HepG2 (cell line): Measurements from ENCODE around the gene KDM3B. TPM values are rescaled to one million over a fixed set of nuclear protein-coding genes. Genes with fewer than 3 reads are reported as not detected.

Experiments used
- EED ChIP-seq: sonication (generic); formaldehyde crosslinking; IDR thresholded peaks from 2 replicates; pipeline ENCODE4 v1.5.0; 2020; ENCODE audit warnings: mild to moderate bottlenecking, missing genetic modification reagents
- EP300 ChIP-seq, 3 experiments: sonication (generic) in 1 of 3; formaldehyde crosslinking in 1 of 3; IDR thresholded peaks; 2 replicates each; pipeline versions ENCODE4 v1.5.1 to v1.6.1; 2011 to 2020; ENCODE audit warnings: low read depth in 2 of 3, low read length in 2 of 3, borderline replicate concordance in 1 of 3, improper control_type of control experiment in 1 of 3, mild to moderate bottlenecking in 1 of 3, missing genetic modification reagents in 1 of 3, moderate library complexity in 1 of 3
- FOXO1 ChIP-seq: sonication (generic); formaldehyde crosslinking; IDR thresholded peaks from 2 replicates; pipeline ENCODE4 v1.4.0; 2020; ENCODE audit warnings: missing genetic modification reagents
- MTF2 ChIP-seq: sonication (generic); formaldehyde crosslinking; IDR thresholded peaks from 2 replicates; pipeline ENCODE4 v1.5.0; 2020; ENCODE audit warnings: missing genetic modification reagents, borderline replicate concordance
- NR2C2 ChIP-seq: sonication (generic); formaldehyde crosslinking; IDR thresholded peaks from 2 replicates; pipeline ENCODE4 v1.4.0; 2020; ENCODE audit warnings: missing genetic modification reagents, mild to moderate bottlenecking, moderate library complexity, borderline replicate concordance
- NR2F1 ChIP-seq, 2 experiments: fragments of 450-650 bp in 1 of 2; formaldehyde crosslinking in 1 of 2; IDR thresholded peaks; 2 replicates each; pipeline versions ENCODE4 v1.5.0 to v1.6.1; 2016 to 2020; ENCODE audit warnings: mild to moderate bottlenecking in 1 of 2, missing compliant biosample characterization in 1 of 2, missing genetic modification reagents in 1 of 2, moderate library complexity in 1 of 2
- SETDB1 ChIP-seq: sonication (generic); formaldehyde crosslinking; IDR thresholded peaks from 2 replicates; pipeline ENCODE4 v1.5.1; 2020; ENCODE audit warnings: missing genetic modification reagents, mild to moderate bottlenecking, borderline replicate concordance
- TAF1 ChIP-seq: sonication (generic); formaldehyde crosslinking; IDR thresholded peaks from 2 replicates; pipeline ENCODE4 v1.4.0; 2020; ENCODE audit warnings: missing genetic modification reagents
- ZNF274 ChIP-seq: sonication (generic); formaldehyde crosslinking; IDR thresholded peaks from 2 replicates; pipeline ENCODE4 v1.5.1; 2020; ENCODE audit warnings: mild to moderate bottlenecking, missing genetic modification reagents
- ZNF468 ChIP-seq: sonication (generic); formaldehyde crosslinking; IDR thresholded peaks from 2 replicates; pipeline ENCODE4 v1.8.0; 2022; ENCODE audit warnings: mild to moderate bottlenecking, moderate library complexity, missing genetic modification reagents
- ZNF678 ChIP-seq: sonication (generic); formaldehyde crosslinking; IDR thresholded peaks from 2 replicates; pipeline ENCODE4 v1.4.0; 2020; ENCODE audit warnings: mild to moderate bottlenecking, missing genetic modification reagents
- ZNF782 ChIP-seq: sonication (generic); formaldehyde crosslinking; IDR thresholded peaks from 2 replicates; pipeline ENCODE4 v1.4.0; 2020; ENCODE audit warnings: missing genetic modification reagents, mild to moderate bottlenecking, borderline replicate concordance
- polyA plus RNA-seq, 8 experiments: library from polyadenylated mRNA; depleted of rRNA in 3 of 8; stranded (reverse) in 7 of 8; unstranded in 1 of 8; fragments of >200 nt; fragmentation: Illumina TruSeq in 4 of 8; extraction: Trizol in 4 of 8; gene quantifications; 2 replicates each; pipeline versions ENCODE4 v1.2.1 to v1.2.3, GENCODE V29; 2011 to 2016; ENCODE audit warnings: low read depth in 4 of 8, missing spikeins in 1 of 8, mixed read lengths in 1 of 8; ENCODE audit not compliant: insufficient read depth in 1 of 8
- total RNA-seq, 5 experiments: library from RNA; depleted of rRNA; stranded (reverse); fragments of >200 nt; fragmentation: Illumina TruSeq; extraction: Trizol; gene quantifications; 2 replicates each; pipeline ENCODE4 v1.2.3, GENCODE V29; 2016; ENCODE audit warnings: low read depth in 1 of 5
- TF ChIP-seq, protein P1 (sequence below): IDR thresholded peaks from 2 replicates; pipeline ENCODE4 v1.6.1; 2016; ENCODE audit warnings: missing compliant biosample characterization, missing genetic modification reagents, borderline replicate concordance
- TF ChIP-seq, protein P2 (sequence below): IDR thresholded peaks from 2 replicates; pipeline ENCODE4 v1.6.1; 2018; ENCODE audit warnings: missing genetic modification reagents
- TF ChIP-seq, protein P3 (sequence below): sonication (generic); formaldehyde crosslinking; IDR thresholded peaks from 2 replicates; pipeline ENCODE4 v1.4.0; 2020; ENCODE audit warnings: missing genetic modification reagents
- TF ChIP-seq, protein P4 (sequence below): sonication (generic); formaldehyde crosslinking; IDR thresholded peaks from 2 replicates; pipeline ENCODE4 v1.9.0; 2021; ENCODE audit warnings: missing genetic modification reagents, mild to moderate bottlenecking, borderline replicate concordance
- TF ChIP-seq, protein P5 (sequence below): sonication (generic); formaldehyde crosslinking; IDR thresholded peaks from 2 replicates; pipeline ENCODE4 v1.8.1; 2023; ENCODE audit warnings: mild to moderate bottlenecking, moderate library complexity, missing genetic modification reagents

Gene KDM3B
- total and polyA plus RNA-seq, 2 of the 13 experiments (the other 11 are each of a cell fraction or from before 2014, with no cell fraction given), result 19.7 to 34.3 TPM

DNA sequence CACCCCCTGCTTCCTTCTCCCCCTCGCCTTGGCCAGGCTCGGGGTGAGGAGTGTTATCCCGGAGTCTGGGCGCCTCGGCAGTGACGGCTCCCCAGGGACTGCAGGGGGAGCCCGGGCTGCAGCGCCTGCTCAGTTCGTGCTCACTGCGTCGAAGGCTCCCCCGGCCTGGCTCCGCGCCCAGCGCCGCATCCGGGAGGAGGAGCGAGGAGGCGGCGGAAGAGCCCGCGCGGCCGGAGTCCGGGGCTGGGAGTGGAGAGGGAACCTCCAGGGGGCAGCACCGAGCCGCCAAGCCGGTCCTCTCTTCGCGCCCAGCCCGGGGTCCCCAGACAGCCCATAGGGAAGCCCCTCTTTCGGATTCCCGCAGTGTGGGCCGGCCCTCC is 111.5 kb downstream of the KDM3B start (continued):
- TF ChIP-seq ZNF678, result 0 out of 2 replicates have a peak, but pooled peaks have one; percentile 76
- TF ChIP-seq EED (CRISPR knock-in tag), result no peak
- TF ChIP-seq EP300 (IDR thresholded peaks at IDR 0.05; ENCODE audit: low read depth in 2 of 2, low read length in 2 of 2), result peak in 1 of 2 experiments; percentile 53; a peak in 1 of 4 replicates
- TF ChIP-seq EP300 (CRISPR knock-in tag; IDR thresholded peaks at IDR 0.05; ENCODE audit: borderline replicate concordance), result no peak
- 0 out of 2 replicates have a peak, but pooled peaks have one; percentile 29 for TF ChIP-seq ZNF468 (CRISPR knock-in tag)
- no peak for TF ChIP-seq NR2F1 (CRISPR knock-in tag; IDR thresholded peaks at IDR 0.05)
- no peak; the same call in 1 of the 2 replicates for TF ChIP-seq FOXO1 (CRISPR knock-in tag)
- TF ChIP-seq TAF1, result peak; percentile 56
- TF ChIP-seq, protein P1, sequence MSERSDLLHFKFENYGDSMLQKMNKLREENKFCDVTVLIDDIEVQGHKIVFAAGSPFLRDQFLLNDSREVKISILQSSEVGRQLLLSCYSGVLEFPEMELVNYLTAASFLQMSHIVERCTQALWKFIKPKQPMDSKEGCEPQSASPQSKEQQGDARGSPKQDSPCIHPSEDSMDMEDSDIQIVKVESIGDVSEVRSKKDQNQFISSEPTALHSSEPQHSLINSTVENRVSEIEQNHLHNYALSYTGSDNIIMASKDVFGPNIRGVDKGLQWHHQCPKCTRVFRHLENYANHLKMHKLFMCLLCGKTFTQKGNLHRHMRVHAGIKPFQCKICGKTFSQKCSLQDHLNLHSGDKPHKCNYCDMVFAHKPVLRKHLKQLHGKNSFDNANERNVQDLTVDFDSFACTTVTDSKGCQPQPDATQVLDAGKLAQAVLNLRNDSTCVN (CRISPR knock-in tag), result peak; percentile 65; the same call in 1 of the 2 replicates
- no peak for TF ChIP-seq ZNF274 (CRISPR knock-in tag)
- TF ChIP-seq, protein P2, sequence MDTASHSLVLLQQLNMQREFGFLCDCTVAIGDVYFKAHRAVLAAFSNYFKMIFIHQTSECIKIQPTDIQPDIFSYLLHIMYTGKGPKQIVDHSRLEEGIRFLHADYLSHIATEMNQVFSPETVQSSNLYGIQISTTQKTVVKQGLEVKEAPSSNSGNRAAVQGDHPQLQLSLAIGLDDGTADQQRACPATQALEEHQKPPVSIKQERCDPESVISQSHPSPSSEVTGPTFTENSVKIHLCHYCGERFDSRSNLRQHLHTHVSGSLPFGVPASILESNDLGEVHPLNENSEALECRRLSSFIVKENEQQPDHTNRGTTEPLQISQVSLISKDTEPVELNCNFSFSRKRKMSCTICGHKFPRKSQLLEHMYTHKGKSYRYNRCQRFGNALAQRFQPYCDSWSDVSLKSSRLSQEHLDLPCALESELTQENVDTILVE (CRISPR knock-in tag), result no peak
- no peak for TF ChIP-seq ZNF782 (CRISPR knock-in tag)
- TF ChIP-seq, protein P3, sequence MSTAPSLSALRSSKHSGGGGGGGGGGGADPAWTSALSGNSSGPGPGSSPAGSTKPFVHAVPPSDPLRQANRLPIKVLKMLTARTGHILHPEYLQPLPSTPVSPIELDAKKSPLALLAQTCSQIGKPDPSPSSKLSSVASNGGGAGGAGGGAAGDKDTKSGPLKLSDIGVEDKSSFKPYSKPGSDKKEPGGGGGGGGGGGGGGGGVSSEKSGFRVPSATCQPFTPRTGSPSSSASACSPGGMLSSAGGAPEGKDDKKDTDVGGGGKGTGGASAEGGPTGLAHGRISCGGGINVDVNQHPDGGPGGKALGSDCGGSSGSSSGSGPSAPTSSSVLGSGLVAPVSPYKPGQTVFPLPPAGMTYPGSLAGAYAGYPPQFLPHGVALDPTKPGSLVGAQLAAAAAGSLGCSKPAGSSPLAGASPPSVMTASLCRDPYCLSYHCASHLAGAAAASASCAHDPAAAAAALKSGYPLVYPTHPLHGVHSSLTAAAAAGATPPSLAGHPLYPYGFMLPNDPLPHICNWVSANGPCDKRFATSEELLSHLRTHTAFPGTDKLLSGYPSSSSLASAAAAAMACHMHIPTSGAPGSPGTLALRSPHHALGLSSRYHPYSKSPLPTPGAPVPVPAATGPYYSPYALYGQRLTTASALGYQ (CRISPR knock-in tag), result no peak; the same call in 1 of the 2 replicates
- no peak for TF ChIP-seq SETDB1
- TF ChIP-seq MTF2 (CRISPR knock-in tag), result no peak
- no peak for TF ChIP-seq NR2C2 (CRISPR knock-in tag)
- TF ChIP-seq, protein P4, sequence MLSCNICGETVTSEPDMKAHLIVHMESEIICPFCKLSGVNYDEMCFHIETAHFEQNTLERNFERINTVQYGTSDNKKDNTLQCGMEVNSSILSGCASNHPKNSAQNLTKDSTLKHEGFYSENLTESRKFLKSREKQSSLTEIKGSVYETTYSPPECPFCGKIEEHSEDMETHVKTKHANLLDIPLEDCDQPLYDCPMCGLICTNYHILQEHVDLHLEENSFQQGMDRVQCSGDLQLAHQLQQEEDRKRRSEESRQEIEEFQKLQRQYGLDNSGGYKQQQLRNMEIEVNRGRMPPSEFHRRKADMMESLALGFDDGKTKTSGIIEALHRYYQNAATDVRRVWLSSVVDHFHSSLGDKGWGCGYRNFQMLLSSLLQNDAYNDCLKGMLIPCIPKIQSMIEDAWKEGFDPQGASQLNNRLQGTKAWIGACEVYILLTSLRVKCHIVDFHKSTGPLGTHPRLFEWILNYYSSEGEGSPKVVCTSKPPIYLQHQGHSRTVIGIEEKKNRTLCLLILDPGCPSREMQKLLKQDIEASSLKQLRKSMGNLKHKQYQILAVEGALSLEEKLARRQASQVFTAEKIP (CRISPR knock-in tag), result no peak
- TF ChIP-seq, protein P5, sequence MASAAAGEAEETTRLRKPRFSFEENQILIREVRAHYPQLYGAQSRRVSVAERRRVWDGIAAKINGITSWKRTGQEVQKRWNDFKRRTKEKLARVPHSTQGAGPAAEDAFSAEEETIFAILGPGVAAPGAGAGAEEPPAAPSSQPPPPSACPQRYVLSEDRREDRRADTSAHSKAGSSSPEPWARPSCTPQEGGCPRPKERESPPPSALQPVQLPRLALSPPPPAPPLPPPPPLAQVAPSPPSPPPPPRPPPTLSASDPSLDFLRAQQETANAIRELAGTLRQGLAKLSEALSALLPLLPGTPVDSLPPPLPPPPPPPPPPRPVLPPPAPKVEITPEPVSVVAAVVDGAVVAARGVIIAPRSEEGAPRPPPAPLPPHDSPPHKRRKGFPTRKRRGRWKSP (CRISPR knock-in tag), result 0 out of 2 replicates have a peak, but pooled peaks have one; percentile 10
